Large intestine (tissue), 3 donors: Measurements from ENCODE around the gene SLC26A9. TPM values are rescaled to one million over a fixed set of nuclear protein-coding genes. Genes with fewer than 3 reads are reported as not detected.

Experiments used
- DNase-seq, 2 donors: peaks; one replicate each; pipeline versions ENCODE4 v3.0.0 to v3.0.0-alpha.2; 2013
- H3K27ac ChIP-seq: one replicate; pipeline ENCODE4 v1.5.1; 2013; ENCODE audit warnings: low read length
- H3K27me3 ChIP-seq: 2 replicates; pipeline ENCODE4 v1.6.1; 2013; ENCODE audit warnings: low read length; ENCODE audit not compliant: control insufficient read depth, insufficient read depth
- H3K36me3 ChIP-seq: 2 replicates; pipeline ENCODE4 v1.6.1; 2013; ENCODE audit warnings: low read length; ENCODE audit not compliant: control insufficient read depth, insufficient read depth
- H3K4me1 ChIP-seq: one replicate; pipeline ENCODE4 v1.6.1; 2013; ENCODE audit warnings: low read length; ENCODE audit not compliant: control insufficient read depth, insufficient read depth
- H3K4me3 ChIP-seq: one replicate; pipeline ENCODE4 v1.5.1; 2013; ENCODE audit warnings: low read length
- H3K9me3 ChIP-seq: one replicate; pipeline ENCODE4 v1.6.1; 2013; ENCODE audit warnings: mild to moderate bottlenecking, low read depth, low read length, moderate library complexity; ENCODE audit not compliant: control insufficient read depth
- WGBS: methylation state at CpG from one replicate; pipeline ENCODE4 v1.1.5; 2013; ENCODE audit warnings: low lambda C conversion rate; ENCODE audit not compliant: insufficient coverage; 5-methylcytosine and 5-hydroxymethylcytosine counted together
- polyA plus RNA-seq: library from polyadenylated mRNA; unstranded; fragments of 120-200 nt; gene quantifications from one replicate; pipeline ENCODE4 v1.2.1, GENCODE V29; 2013

Gene SLC26A9
- polyA plus RNA-seq, 1 donor: 0.03 TPM

DNA sequence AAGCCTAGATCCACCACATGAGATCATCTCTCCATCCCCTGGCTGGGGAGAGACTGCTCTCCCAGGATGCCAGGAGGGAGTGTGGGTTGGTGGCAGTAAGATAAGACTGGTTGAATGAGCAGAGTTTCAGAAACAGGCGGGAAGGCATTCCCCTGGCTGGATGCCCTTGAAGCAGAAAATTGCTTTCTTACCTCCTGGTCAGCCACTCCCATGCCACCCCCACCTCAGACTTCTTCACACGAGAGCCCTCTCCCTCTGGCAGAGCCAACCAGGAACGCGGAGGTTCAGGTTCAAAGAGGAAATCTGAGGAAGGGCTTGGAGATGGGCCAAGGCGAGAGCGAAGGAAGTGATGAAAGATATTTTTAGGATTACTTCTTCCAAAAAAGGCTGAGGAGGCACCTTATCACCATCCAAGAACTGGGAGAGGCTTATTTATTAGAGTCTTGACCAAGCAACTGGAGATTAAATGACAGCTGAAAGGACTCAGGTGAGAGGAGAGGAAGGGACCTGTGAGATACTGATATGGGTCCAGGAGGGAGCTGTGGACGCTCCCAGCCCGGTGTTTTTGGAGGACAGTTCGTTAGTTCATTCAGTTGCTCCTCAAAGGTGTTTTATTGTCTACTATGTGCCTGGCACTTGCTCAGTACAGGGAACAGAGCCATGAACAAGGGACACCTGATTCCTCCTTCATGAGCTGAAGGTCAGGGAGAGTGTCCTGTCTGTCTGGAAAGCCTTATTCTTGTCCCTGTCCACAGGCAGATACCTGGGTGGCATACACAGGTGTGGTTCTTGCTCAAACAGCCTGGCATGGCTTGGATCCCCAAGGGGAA, 18.9 kb upstream of the SLC26A9 start:
- Histone ChIP-seq H3K36me3 (no peaks in the 10 kb centered on the region), H3K4me1 (no peaks in the 10 kb centered on the region), H3K4me3 (no peak overlapping the region), H3K27ac (no peak overlapping the region), H3K9me3 (no peaks in the 10 kb centered on the region), H3K27me3 (peaks cover 25% of the 10 kb centered on the region)
- 73% methylated on average over 2 of the region's 9 CpGs for WGBS
- no peak for DNase-seq

DNA sequence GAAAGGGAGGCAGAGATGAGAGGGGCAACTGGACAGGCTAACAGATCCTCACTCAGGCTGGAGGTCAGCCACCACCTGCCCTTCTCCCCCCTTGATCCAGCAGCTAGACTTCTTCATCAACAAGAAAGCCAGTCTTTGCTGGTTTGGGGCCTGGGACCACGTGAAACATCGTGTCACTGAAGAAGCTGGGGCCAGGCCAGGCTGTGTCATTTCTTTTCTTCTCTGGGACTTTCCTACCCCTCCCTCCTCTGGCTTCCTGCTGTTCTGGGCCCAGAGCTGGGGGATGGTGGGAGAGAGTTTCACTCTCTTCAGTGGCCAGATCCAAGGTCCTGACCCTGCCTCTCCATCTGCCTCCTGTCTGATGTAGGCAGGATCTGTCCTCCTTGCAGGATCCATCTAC, 18.1 kb upstream of the SLC26A9 start:
- H3K4me3 ChIP-seq: no peak overlapping the region
- peaks cover 32% of the 10 kb centered on the region for H3K27me3 ChIP-seq
- no peak overlapping the region for H3K27ac ChIP-seq
- DNase-seq: peak; percentile 26 to 34
- H3K4me1 ChIP-seq: no peaks in the 10 kb centered on the region
- WGBS: no CpG with 5 or more reads among the region's 2 CpGs
- no peaks in the 10 kb centered on the region for H3K9me3 ChIP-seq
- no peaks in the 10 kb centered on the region for H3K36me3 ChIP-seq

- Histone ChIP-seq H3K27me3 (peaks cover 41% of the 10 kb centered on the region), H3K9me3 (no peaks in the 10 kb centered on the region), H3K36me3 (no peaks in the 10 kb centered on the region), H3K4me3 (no peak overlapping the region), H3K4me1 (no peaks in the 10 kb centered on the region), H3K27ac (no peak overlapping the region)
- no peak for DNase-seq
- WGBS: no CpG with 5 or more reads among the region's 4 CpGs
These were observed 16.5 kb upstream of the SLC26A9 start for GRCh38 chr1:205959789-205960188.

DNA sequence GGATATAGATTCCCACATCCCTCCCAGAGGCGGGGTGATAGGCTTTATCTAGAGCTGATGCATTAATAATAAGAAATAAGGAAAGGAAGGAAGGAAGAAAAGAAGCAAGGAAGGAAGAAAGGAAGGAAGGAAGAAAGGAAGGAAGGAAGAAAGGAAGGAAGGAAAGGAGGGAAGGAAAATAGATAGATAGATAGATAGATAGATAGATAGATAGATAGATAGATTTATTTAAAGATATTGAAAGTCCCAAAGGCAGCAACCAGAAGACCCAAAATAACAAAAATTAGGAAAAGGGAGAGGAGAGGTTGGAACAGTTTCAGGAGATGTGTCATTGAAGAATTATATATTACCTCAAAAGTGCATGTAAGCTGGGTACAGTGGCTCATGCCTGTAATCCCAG, 12.2 kb upstream of the SLC26A9 start:
- Histone ChIP-seq H3K4me1 (no peaks in the 10 kb centered on the region), H3K27ac (no peak overlapping the region), H3K36me3 (no peaks in the 10 kb centered on the region), H3K9me3 (no peaks in the 10 kb centered on the region), H3K4me3 (no peak overlapping the region), H3K27me3 (peaks cover 22% of the 10 kb centered on the region)
- no peak for DNase-seq
- 73% methylated on average over 1 of the region's 1 CpG for WGBS

DNA sequence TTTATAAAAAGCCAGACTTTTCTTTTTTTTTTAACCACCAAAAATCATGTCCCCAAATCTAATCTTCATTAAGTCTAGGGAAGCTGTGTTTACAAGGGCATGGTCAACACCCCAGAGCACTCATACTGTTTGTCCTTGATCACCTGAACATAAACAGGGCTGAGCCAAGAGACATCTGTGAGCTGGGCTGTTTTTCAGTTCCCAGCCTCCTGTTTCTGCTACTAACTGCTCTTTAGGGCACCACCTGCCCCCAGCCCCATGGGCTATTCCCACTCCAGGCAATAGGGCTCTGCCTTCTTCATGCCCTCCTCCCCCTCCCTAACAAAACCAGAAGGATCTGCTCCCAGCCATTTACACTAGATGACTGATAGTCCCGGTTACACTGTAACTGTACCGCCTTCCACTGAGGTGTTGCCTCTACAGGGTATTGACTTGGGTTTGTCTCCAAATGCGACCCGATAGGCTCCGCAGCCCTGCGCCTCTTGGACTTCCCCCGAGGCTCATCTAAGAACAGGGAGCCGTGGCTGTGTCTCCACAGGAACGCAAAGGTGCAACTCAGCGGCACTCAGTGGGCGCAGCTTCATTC, 11.7 kb upstream of the SLC26A9 start:
- H3K27ac ChIP-seq: no peak overlapping the region
- H3K27me3 ChIP-seq: peaks cover 22% of the 10 kb centered on the region
- WGBS: no CpG with 5 or more reads among the region's 11 CpGs
- no peaks in the 10 kb centered on the region for H3K4me1 ChIP-seq
- no peak for DNase-seq
- no peak overlapping the region for H3K4me3 ChIP-seq
- H3K9me3 ChIP-seq: no peaks in the 10 kb centered on the region
- H3K36me3 ChIP-seq: no peaks in the 10 kb centered on the region

DNA sequence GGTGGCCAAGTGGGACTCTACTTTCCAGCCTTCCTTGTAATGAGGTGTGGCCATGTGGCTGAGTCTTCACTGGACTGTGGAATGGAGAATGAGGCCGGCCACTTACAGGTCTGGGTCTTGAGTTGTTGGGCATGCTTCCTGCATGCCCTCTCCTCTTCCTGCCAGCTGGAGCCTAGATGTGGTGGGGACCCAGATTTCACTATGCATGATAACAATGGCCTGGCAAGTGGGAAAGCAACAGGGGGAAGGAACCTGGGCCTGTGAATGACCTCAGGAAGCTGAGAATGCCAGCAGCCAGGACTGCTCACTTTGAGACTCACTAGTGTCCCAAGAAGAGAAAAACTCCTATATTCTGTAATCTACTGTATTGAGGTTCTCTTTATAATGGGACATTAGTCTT, 8.5 kb upstream of the SLC26A9 start:
- Histone ChIP-seq H3K27me3 (peaks cover 14% of the 10 kb centered on the region), H3K4me3 (no peak overlapping the region), H3K9me3 (no peaks in the 10 kb centered on the region), H3K27ac (no peak overlapping the region), H3K4me1 (no peaks in the 10 kb centered on the region), H3K36me3 (no peaks in the 10 kb centered on the region)
- no CpG with 5 or more reads among the region's 1 CpG for WGBS
- no peak for DNase-seq

- H3K9me3 ChIP-seq: no peaks in the 10 kb centered on the region
- no peak overlapping the region for H3K4me3 ChIP-seq
- no CpG with 5 or more reads among the region's 7 CpGs for WGBS
- H3K27me3 ChIP-seq: peaks cover 12% of the 10 kb centered on the region
- H3K36me3 ChIP-seq: no peaks in the 10 kb centered on the region
- no peaks in the 10 kb centered on the region for H3K4me1 ChIP-seq
- no peak overlapping the region for H3K27ac ChIP-seq
- no peak for DNase-seq
These were observed 7.7 kb upstream of the SLC26A9 start for GRCh38 chr1:205950826-205951549.

- no peaks in the 10 kb centered on the region for H3K36me3 ChIP-seq
- H3K9me3 ChIP-seq: no peaks in the 10 kb centered on the region
- no peaks in the 10 kb centered on the region for H3K4me1 ChIP-seq
- no peak overlapping the region for H3K27ac ChIP-seq
- DNase-seq: no peak
- WGBS: no CpG with 5 or more reads among the region's 8 CpGs
- H3K27me3 ChIP-seq: peaks cover 11% of the 10 kb centered on the region
- H3K4me3 ChIP-seq: no peak overlapping the region
These were observed 7.0 kb upstream of the SLC26A9 start for GRCh38 chr1:205950280-205950679.

DNA sequence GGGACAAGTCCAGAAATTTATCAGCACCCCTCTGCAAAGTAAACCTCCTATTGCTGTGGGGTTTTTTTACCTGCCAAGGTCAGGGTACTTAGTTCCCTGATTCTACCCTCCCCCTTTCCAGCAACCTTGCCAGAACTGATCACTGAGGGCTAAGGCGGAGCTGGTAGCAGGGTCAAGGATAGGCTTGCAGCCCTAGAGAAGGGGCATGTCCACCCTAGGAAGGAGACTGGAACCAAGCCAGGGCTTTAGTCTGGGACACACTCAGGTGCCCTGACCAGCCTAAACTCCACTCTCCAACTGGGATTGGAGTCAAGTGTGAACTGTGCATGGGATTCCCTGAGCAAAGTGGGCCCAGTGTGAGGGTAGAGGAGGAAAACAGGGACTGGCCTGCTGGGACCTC, 6.5 kb upstream of the SLC26A9 start:
- H3K4me1 ChIP-seq: no peaks in the 10 kb centered on the region
- no peak overlapping the region for H3K27ac ChIP-seq
- peaks cover 6% of the 10 kb centered on the region for H3K27me3 ChIP-seq
- DNase-seq: no peak
- no peaks in the 10 kb centered on the region for H3K9me3 ChIP-seq
- no peaks in the 10 kb centered on the region for H3K36me3 ChIP-seq
- WGBS: no CpG with 5 or more reads among the region's 1 CpG
- H3K4me3 ChIP-seq: no peak overlapping the region

GRCh38 chr1:205948886-205949285, 5.6 kb upstream of the SLC26A9 start:
- no peaks in the 10 kb centered on the region for H3K36me3 ChIP-seq
- no peak overlapping the region for H3K4me3 ChIP-seq
- H3K27me3 ChIP-seq: peaks cover 7% of the 10 kb centered on the region
- no peaks in the 10 kb centered on the region for H3K4me1 ChIP-seq
- DNase-seq: no peak
- H3K27ac ChIP-seq: no peak overlapping the region
- no CpG with 5 or more reads among the region's 3 CpGs for WGBS
- no peaks in the 10 kb centered on the region for H3K9me3 ChIP-seq
